ENCODE measurements around the gene DDX20.

- TF ChIP-seq CTCF (IDR thresholded peaks at IDR 0.05; ENCODE audit: low read length) (no peak), EZH2 (IDR thresholded peaks at IDR 0.05; ENCODE audit: borderline replicate concordance, low read length) (no peak)
These were observed 12.0 kb upstream of the DDX20 start for GRCh38 chr1:111743679-111744101.
